ENCODE results near the gene TMEM185A. TPM values are rescaled to one million over a fixed set of nuclear protein-coding genes. Genes with fewer than 3 reads are reported as not detected.

TMEM185A gene
- total and polyA plus RNA-seq, 2 of the 4 experiments (the other 2 are of a cell fraction): 9.7 to 12.2 TPM

DNA sequence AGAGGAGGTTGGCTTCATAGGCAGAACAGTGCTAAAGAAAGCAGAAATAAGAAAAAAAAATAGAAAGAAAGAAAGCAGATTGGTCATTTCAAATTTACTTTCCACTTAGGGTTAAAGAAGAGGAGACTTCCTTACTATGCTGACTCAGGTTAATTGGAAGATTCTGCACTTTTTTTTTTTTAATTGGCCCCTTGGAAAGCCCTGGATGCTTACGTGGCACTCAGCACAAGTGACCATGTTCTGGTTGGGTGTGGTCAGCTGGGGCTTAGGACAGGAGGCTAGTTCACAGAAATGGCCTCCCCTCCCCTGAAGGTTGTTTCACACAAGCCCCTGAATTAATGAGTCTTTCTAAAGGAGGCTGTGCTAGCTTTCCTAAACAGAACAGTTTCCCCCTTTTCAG, 58.8 kb downstream of the TMEM185A start:
- no peak overlapping the region for H3K9ac ChIP-seq (ENCODE audit: low read depth, low read length)
- H3K27ac ChIP-seq (ENCODE audit: insufficient read depth, low read length): no peak overlapping the region
- H4K91ac ChIP-seq (ENCODE audit: insufficient read depth, low read depth, low read length): no peak overlapping the region
- H2AK9ac ChIP-seq (replicated peaks; ENCODE audit: low read depth, low read length, poor library complexity): no peak overlapping the region
- H2AK5ac ChIP-seq (ENCODE audit: low read depth, low read length): no peak overlapping the region
- peaks cover 5% of the 10 kb centered on the region for H3K27me3 ChIP-seq (ENCODE audit: control insufficient read depth, insufficient read depth, low read length)
- no peaks in the 10 kb centered on the region for H3K79me1 ChIP-seq (ENCODE audit: low read depth in 1 of 2, low read length in 2 of 2)
- H2BK20ac ChIP-seq (ENCODE audit: low read depth, low read length): no peak overlapping the region
- peak; percentile 77 for TF ChIP-seq MAFK (IDR thresholded peaks at IDR 0.05; ENCODE audit: low read depth, low read length)
- no peak for TF ChIP-seq FOS (IDR thresholded peaks at IDR 0.05; ENCODE audit: low read depth, low read length)
- TF ChIP-seq RAD21 (IDR thresholded peaks at IDR 0.05; ENCODE audit: low read length): no peak
- H2AFZ ChIP-seq (replicated peaks; ENCODE audit: low read length, poor library complexity): no peak overlapping the region
- no peak overlapping the region for H3K4me3 ChIP-seq (ENCODE audit: insufficient read depth, low read depth, low read length)
- WGBS, 2 experiments (ENCODE audit: extremely low coverage in 2 of 2, insufficient read length in 1 of 2): no CpG with 5 or more reads among the region's 1 CpG
- dilution Hi-C loops (cut with HindIII; ENCODE audit: low sequenced_read_pairs, unreplicated experiment) (no loop called here), intact Hi-C loops (cut with micrococcal nuclease) (no loop called here), in situ Hi-C loops (cut with MboI; ENCODE audit: low sequenced_read_pairs) (no loop called here)
- no peak overlapping the region for H4K5ac ChIP-seq (ENCODE audit: low read depth, low read length)
- no peak overlapping the region for H3K18ac ChIP-seq (ENCODE audit: low read depth, low read length)
- no peak overlapping the region for H3K14ac ChIP-seq (replicated peaks; ENCODE audit: low read depth, low read length)
- ATAC-seq (ENCODE audit: low read depth): no peak
- no peak for DNase-seq
- no TSS peak for BruUV-seq (replicated peaks)
- no peaks in the 10 kb centered on the region for H3K4me1 ChIP-seq (ENCODE audit: control insufficient read depth, insufficient read depth, low read length)
- no peak overlapping the region for H3K56ac ChIP-seq (ENCODE audit: extremely low read depth, insufficient read depth, low read length)
- ChIA-PET POLR2A (ENCODE audit: unreplicated experiment) (no interaction called here), CTCF (no interaction called here)
- no peak overlapping the region for H3K4me2 ChIP-seq (ENCODE audit: low read depth, low read length)
- no peak overlapping the region for H3K23ac ChIP-seq (ENCODE audit: low read depth, low read length)
- no peaks in the 10 kb centered on the region for H3K9me1 ChIP-seq (ENCODE audit: insufficient read depth, low read length)
- H2BK120ac ChIP-seq (ENCODE audit: low read depth, low read length): no peak overlapping the region
- H3K36me3 ChIP-seq (ENCODE audit: control insufficient read depth, insufficient read depth, low read length): no peaks in the 10 kb centered on the region
- no peaks in the 10 kb centered on the region for H3K9me3 ChIP-seq (ENCODE audit: control insufficient read depth, insufficient read depth, low read length)
- H4K20me1 ChIP-seq (ENCODE audit: insufficient read depth, low read length): no peaks in the 10 kb centered on the region
- no peak overlapping the region for H2BK15ac ChIP-seq (ENCODE audit: low read depth, low read length)
- no peak overlapping the region for H2BK5ac ChIP-seq (ENCODE audit: low read depth, low read length, poor library complexity, severe bottlenecking)
- H3K4ac ChIP-seq (ENCODE audit: low read depth, low read length): no peak overlapping the region
- H4K8ac ChIP-seq (ENCODE audit: low read depth in 2 of 2, low read length in 2 of 2): no peak overlapping the region

All from IMR-90 (cell line).